ENCODE data around the gene GNA14.
"Not testable (repeated sequence)": the region's sequence is repeated elsewhere in the genome, so short reads cannot be mapped to it uniquely, and the experiment has no call there.

The GNA14 gene

DNA sequence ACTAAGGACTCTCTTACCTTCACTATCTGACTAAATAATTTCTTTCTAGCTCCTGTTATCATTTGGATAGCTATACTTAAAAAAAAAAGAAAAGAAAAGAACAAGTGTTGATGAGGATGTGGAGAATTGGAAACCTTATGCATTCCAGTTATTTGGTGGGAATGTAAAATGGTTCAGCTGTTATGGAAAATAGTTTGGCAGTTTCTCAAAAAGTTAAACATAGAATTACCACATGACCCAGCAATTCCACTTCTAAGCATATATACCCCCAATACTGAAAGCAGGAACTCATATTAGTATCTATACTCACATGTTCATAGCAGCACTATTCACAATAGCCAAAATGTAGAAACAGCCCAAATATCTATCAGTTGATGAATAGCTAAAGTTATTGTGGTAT, 61.1 kb downstream of the GNA14 start:
- no peak for ATAC-seq

DNA sequence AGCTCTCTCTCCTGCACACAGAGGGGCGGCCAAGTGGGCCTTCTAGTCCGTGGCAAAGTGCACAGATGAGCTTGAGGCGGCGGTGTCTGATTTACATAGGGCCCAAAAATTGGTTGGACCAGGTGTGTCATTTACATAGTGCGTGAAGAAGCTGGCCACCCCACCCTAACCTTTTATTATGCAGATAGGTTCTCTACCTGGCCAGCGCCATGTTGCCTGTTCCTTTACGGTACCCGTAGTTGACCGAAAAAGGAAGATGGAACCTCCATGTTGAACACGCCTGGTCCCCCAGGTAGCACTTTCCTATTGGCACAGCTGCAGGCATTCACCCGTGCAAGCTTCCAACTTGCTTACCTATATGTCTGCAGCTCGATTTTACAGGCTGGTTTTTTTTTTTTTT, 61.5 kb downstream of the GNA14 start:
- ATAC-seq = no peak

DNA sequence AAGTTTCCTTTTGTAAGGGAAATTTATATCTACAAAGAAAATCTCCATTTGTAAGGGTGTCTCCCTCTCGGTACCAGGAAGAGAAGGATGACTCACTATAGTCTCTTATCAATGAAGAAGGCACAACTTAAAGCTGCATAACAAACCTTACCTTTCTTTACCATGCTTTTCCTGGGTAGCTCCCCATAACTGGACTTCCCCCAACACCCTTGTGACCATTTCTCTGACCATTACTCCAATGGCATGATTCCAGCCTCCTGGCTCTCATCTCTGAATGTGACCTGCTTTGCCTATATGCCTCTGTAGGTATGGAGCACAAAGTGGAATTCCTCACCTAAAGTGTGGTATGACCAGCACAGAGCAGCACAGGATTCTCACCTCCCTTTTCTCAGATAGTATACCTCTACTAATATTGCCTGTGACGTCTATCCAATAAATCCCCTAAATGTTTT, 62.8 kb downstream of the GNA14 start:
- ATAC-seq = no peak

DNA sequence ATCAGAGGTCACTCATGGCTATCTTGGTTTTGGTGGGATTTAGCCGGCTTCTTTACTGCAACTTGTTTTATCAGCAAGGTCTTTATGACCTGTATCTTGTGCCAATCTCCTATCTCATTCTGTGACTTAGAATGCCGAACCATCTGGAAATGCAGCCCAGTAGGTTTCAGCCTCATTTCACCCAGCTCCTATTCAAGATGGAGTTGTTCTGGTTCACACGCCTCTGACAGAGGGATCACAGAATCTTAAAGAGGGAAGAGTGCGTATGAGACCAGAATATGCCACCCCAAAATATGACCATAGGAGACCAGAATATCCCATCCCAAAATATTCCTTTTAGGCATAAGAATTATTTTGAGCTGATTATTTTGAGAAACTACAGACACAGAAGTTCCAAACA, 63.2 kb downstream of the GNA14 start:
- ATAC-seq = not testable (repeated sequence)

DNA sequence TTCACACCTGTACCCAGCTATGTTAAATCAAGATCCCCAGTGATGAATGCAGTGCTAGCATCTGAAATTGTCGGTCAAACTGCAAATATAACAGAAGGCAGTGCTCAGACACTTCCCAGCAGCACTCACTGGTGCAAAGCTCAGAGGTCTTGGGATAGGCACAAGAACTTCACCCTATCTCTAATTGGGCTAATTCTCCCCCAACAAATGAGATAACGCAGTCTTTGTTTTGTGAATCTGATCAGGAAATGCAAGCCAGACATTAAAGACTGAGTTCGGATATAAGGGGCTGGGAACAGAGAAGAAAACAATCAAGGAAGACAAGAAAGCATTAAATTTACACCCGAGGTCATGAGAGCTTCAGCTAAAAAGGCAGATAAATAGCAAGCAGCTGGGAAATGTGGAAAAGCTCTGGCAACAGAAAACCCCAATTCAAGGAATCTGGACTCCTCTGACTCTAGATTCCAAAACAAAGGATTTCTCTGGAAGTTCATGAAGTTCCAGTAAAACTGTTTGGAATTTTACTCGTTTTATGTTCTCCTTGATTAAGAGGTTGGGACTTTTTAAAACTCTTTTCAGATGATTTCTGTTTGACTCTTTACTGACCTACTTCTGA, 65.1 kb downstream of the GNA14 start:
- ATAC-seq = no peak

DNA sequence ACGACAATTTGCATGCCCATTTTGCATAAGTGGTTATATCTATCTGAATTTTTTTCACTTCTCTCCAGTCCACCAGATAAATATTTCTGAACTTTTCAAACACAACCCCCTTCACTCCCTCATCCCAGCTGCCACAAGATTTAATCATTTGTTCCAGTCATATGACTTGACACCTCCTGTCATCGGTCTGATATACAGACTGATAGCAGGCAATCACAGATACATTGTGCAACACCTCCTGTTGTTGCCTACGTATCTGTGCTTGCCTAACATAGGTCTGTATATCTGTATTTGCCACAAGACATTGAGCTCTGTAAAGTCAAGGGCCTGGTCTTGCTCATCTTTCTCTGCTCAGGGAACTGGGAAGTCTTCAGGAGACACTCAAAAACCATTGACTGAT, 65.6 kb downstream of the GNA14 start:
- no peak for ATAC-seq

DNA sequence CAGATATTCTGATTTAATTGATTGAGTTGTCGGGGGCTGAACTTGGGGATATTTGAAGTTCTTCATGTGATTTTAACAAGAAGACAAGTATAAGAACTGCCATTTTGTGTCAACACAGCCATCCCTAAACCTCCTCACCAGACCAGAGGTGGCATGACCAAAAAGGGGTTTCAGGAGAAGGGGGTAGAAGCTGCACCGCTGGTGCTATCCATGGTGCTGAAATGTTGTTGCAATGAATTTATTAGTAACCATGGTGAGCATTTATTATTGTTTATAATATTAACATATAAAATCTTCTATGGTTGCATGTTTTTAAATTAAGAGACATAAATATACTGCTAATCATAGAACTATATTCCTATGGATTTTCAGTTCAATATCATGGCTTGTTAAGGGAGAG, 72.3 kb downstream of the GNA14 start:
- ATAC-seq = no peak

DNA sequence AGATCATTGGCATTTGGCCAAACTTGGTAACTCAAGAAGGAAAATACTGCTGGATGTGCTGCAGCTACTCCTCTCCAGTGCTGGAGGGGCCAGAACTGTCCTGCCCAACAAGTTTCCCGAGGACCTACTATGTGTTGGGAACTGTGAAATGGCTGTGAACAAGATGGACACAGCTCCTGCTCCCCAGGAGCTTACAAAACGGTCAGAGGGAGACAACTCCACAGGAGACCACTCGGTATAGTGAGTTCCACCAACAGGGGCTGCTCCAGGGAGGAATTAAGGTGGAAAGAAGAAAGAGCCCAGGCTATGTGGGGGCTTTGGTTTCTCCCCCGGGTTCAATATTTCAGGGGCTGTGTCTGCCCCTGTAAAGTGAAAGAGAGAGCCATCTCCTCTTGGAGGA, 78.8 kb downstream of the GNA14 start:
- ATAC-seq = no peak

DNA sequence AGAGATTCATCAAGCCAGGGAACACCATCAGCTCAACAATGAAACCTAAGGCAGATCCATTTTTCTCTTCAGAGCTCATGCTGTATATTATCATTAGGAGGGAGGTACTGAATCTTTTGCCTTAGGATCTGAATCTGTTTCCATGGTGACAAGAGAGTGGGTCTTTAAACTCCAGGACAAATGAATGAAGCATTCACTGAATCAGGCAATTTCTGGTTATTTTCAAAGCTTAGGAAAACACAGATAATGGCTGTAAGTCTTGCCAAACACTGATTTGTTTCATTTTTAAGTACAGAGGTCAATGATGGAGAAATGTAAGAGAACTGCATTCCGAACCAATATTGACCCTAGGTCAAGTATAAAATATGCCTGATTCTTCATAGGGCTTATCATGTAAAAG, 84.9 kb downstream of the GNA14 start:
- no peak for ATAC-seq

DNA sequence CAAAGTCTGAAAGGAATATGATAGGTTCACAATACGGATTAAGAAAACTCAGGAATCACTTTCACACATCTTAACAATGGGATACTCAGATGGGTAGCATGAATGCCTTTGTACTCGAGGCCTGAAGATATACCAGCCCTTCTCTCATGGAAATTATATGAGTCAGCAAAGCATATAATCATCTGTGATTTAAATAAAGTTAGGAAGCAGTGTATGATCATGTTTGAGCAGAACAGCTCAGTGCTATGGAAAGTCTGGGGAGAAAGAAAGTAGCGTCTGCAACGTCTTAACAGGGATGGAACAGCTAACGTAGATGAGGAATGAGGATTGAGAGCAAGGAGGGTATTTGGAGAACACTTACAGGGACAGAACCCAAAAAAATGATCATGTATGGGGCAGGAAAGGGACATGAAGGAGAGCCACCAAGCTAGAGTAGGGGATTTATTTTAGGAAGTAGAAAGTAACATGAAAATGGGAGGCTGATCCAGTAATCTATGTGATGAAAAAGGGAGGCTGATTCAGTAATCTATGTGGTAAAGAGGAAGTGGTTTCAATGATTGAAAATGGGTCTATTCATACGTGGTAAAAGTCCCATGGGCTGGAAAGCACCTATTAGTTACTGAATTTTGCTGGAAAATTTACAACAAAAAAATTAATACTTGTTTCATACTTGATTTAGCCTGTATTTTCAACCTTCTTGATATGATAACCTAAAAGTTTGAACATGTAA, 85.9 kb downstream of the GNA14 start:
- no peak for ATAC-seq

DNA sequence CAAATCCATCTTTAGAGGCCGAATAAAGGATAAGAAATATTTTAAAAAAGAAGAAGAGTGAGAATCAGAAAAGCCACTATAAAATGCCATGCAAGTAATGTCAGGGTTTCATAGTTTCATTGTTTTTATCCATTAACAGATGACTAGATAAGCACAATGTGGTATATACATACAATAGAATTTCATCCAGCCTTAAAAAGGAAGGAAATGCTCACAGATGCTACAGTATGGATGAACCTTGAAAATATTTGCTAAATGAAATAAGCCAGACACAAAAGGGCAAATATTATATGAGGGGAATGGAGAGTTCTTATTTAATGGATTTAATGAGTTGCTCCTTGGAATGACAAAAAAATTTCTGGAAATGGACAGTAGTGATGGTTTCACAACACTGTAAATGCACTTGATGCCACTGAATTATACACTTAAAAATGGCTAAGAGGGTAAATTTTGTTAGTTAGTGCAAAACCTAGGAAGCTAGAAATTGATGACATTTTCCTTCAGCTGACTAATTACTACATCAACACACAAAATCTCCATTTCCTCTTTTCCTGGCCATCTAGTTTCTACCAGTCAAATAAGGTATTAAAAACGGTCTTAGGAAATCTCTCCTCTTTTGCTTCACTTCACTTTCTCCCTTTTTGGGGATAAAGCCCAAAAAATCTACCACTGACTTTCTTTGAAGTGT, 86.6 kb downstream of the GNA14 start:
- no peak for ATAC-seq

DNA sequence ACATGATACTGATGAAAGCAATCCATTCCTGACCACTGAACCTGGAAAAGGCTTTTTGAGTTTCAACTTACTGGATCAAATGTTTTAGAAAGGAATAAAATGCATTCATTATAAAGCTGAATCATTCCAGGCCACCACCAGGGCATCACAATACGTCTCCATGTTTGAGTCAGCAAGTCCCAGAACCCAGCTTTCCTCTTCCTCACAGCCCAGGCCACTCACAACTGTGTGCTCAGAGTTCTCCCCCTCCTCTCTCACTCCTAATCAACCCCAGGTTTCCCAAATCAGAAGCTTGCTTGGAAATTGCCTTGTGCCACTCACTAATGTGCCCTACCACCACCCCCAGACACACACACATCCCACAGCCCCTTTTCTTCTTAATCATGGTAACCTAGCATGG, 91.7 kb downstream of the GNA14 start:
- ATAC-seq = no peak

DNA sequence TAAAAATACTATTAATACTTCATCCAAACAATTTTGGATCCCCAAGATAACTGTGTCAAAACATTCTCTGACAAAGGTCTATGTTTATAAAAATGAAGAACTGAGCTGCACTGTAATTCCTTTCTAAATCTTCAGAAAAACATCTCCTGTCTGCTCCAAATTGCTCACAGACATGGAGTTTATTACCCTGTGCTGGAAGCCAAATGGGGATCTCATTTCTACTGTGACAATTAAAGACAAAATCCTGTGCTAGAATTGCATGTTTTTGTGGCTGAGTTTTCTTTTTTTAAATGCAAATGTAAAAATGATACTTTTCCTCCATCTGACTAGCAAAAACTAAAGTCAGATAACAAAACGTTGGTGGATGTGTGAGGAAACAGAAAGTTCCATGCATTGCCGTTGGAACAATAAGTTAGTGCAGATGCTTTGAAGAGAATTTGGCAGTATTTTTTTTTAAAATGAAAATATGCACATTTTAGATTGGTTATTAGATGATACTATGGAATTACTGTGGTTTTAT, 93.5 kb downstream of the GNA14 start:
- no peak for ATAC-seq

DNA sequence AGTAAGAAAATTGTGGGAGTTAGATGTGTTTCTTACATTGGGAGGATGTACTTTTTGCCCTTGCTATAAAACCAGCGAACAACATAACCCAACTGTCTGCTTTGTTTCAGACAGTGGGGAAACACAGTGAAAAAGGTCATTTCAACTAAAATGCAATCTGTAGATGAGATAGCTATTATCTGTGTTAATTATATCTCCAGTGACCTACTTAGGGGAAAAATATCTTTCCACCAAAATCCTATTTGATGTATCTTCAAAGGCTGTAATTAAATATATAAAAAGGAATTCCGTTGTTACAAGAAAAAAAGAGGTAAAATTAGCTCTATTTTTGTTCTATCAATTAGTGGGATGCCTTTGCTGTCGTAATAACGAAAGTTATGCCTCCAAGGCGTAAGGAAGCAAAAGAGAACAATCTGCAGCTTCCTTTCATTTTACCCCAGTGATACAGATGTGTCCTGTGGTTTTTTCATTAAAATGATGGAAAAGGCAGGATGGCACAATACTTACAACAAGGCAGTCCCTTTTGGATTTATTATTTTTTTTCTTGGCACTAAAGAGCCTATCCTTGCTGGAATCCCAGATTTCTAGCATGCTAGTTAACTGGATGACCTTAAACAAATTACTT, 100.9 kb downstream of the GNA14 start:
- ATAC-seq = no peak

DNA sequence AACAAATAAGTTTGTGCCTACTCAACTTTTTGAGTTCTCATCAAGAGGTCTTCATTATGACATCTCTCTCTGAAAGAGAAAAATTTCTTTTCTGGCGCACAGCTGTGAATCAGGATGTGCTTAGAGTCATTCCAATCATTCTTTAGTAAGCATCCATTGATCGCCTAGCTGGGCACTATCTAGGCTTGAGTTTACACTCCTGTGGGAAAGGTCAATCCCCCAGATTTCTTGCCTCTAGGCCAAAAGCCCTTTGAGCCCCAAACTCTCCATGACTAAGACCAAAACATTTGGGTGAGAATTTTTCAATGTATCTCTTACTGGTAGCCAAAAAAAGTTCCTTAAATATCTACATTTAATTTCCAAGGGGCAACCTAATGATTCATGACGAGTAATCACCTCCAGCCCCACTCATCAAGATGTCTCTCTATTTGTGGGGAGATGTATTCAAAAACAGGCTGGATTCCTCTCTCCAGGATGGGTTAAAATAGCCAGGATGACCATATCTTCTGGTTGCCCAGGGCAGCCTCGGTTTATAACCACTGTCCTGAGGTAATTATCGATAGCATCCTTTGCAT, 101.7 kb downstream of the GNA14 start:
- no peak for ATAC-seq

DNA sequence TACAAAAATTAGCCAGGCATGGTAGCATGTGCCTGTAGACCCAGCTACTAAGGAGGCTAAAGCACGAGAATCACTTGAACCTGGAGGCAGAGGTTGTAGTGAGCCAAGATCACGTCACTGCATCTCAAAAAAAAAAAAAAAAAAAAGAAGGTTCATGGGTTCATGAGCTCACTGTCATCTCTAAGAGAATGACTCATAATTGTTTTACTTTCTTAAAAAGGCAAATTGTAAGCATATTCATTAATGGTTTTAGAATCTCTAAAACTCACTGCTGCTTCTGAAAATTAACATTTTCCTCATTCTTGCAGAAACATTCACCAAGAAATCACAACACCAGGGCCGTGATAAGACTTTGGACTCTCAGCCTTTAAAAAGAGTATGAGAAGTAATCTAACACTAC, 103.6 kb downstream of the GNA14 start:
- ATAC-seq = no peak

DNA sequence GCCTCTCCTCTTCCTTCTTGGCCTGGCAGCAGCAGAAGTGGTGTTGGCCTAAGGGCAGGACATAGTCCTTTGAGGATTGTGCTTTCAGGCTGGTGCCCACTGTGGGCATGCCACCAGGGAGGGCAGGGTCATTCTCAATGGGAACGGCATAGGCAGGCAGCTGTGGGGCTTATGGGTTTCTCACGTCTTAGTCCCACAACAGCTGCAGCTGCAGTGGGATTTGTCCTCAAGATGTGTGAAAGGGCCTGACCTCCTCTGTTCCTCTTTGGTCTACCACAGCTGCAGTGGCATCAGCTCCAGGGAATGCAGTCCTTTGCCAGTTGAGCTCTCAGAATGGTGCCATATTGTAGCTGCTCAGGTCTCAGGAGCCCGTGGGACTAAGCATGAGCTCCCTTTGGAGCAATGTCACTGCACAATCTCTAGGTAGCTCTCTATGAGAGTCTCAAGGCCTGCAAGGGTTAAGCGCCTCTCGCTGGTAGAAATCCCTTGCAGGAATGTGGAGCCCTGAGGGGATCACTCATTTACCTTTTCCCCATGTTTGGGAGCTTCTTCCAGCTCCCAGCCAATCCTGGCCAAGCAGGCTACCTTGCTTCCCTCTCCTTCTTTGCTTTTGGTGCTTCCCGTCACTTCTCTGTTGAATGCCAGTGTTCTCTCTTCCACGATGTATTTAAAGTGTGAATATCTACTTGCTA, 104.8 kb downstream of the GNA14 start:
- ATAC-seq = no peak

DNA sequence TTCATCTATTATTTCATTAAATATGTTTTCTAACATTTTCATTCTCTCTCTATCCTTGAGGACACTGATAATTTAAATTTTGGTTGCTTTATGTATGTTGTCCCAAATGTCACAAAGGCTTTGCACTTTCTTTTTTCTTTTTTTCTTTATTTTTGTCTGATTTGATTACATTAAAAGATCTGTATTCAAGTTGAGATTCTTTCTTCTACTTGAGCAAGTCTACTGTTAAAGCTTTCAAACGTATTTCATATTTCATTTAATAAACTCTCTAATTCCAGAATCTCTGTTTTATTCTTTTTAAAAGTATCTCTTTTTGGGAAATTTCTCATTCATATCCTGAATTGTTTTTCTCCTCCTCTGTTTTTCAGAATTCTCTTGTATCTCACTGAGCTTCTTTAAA, 106.5 kb downstream of the GNA14 start:
- no peak for ATAC-seq

DNA sequence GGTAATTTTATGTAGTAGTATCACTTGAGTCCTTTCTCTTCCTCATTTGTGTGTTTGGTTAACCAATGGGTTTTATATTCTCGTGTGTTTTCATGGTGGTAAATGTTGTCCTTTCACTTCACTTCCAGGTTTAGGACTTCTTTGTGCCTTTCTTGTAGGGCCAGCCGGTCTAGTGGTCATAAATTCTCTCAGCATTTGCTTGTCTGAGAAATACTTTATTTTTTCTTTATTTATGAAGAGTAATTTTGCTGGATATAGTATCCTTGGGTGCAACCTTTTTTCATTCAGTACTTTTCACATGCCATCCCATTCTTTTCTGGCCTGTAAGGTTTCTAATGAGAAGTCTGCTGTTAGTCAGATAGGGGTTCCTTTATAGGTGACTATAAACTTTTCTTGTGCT, 107.1 kb downstream of the GNA14 start:
- ATAC-seq = no peak

DNA sequence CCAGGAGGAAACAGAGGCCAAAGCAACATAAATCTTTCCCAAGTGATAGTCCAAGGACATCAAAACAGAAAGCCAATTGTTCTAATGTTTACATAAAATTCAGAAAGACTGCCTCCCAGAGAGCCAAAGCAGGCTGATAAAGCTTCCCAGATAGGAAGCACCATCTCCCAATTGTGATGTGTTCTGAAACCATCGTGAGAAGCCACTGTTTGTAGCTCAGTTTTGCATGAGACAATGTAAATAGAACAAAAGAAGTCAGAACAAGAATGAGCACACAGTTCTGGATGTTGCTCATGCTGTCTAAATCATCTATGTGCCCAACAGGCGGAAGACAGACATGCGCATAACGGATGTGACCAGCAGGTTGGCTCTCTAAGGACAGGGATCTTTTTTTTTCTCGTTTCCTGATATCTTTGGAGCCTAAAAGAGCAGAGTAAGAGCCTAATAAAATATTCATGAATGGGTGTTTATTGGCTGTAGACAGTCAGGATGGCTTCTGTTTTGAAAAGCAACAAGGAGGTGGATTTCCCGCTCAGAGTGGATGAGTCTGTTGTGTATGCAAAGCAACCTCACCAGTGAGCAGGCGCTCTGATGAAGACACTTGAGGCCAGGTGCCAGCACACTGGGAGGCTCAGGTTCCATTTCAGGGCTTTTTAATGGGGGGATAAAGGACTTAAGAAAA, 113.6 kb downstream of the GNA14 start:
- no peak for ATAC-seq

DNA sequence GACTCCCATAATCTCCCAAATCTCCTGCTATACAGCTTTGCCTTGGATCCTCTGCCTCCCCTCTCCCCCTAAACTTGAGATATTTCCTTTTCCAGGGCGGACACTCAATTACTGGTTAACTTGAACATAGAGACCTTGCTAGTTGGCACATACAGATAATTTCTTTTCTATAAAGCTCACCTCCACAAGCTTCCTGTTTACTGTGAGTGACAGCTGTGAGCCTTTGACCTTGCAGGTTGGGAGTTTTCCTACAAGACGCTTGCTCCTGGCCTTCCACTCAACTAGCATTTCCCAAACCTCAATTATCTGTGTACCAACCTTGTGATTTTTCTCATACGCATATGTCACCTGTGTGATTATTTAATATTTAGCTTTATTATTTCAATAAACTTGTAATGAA, 114.5 kb downstream of the GNA14 start:
- no peak for ATAC-seq

DNA sequence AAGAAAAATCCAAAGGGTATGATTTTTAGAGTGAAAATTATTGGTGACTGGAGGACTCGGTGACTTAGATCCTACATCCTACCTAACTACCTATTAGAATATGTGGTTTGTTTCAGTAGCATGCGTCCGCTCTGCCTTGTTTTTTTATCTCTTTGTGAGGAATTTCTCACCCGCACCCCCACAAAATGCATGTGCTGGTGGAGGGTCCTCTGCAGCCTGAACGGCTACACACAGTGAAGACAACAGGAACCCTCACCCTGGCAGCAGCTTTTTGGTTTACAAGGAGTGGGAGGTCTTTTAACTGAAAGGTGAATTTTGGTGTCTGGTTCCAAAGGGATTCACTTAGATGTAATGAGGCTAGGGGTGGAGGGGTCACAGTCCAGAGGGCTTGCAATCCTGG, 115.5 kb downstream of the GNA14 start:
- no peak for ATAC-seq
